ENCODE data around the gene TRIM62.

Gene TRIM62

DNA sequence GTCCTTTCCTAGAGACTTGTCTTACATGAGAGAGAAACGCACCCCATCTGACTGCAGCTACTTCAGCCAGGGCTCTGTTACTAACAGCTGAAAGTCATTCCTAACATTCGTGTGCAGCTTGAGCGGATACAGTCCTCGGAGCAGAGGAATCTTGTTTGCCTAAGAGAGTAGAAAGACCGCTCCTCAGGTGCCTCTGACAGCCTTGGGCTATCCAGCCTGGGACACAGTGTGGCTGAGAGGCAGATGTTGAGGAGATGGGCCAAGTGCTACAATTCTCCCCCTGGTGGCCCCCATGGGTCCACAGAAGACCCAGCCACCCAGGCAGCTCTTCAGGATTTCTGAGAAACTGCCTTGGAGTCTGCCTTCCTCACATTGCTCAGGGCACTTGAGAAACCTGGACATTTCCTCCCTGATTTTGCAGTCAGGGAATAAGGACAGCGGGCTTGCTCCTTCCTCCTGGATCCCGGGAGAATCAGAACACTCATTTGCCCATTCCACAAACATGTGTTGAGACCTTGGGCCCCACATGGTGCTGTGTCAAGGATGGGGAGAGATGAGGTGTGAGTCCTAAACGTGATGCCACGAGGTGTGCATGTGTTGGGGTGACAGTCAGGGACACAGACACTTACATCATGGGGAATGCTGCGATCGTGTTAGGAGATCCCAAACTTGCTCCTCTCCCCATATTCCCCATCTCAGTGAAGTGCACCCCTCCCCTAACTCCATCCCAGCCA, 13.1 kb downstream of the TRIM62 start:
- no peak for ATAC-seq
- TF ChIP-seq TOX (CRISPR knock-in tag; IDR thresholded peaks at IDR 0.05; ENCODE audit: borderline replicate concordance) = no peak
- no peak for TF ChIP-seq CSDC2 (CRISPR knock-in tag; IDR thresholded peaks at IDR 0.05)
- TF ChIP-seq ARNTL (CRISPR knock-in tag; IDR thresholded peaks at IDR 0.05; ENCODE audit: borderline replicate concordance, low read depth) = no peak
- TF ChIP-seq PPARA (CRISPR knock-in tag; IDR thresholded peaks at IDR 0.05; ENCODE audit: borderline replicate concordance) = no peak
- TF ChIP-seq, protein P1, sequence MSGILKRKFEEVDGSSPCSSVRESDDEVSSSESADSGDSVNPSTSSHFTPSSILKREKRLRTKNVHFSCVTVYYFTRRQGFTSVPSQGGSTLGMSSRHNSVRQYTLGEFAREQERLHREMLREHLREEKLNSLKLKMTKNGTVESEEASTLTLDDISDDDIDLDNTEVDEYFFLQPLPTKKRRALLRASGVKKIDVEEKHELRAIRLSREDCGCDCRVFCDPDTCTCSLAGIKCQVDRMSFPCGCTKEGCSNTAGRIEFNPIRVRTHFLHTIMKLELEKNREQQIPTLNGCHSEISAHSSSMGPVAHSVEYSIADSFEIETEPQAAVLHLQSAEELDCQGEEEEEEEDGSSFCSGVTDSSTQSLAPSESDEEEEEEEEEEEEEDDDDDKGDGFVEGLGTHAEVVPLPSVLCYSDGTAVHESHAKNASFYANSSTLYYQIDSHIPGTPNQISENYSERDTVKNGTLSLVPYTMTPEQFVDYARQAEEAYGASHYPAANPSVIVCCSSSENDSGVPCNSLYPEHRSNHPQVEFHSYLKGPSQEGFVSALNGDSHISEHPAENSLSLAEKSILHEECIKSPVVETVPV (CRISPR knock-in tag; IDR thresholded peaks at IDR 0.05) = no peak
- TF ChIP-seq, protein P2, sequence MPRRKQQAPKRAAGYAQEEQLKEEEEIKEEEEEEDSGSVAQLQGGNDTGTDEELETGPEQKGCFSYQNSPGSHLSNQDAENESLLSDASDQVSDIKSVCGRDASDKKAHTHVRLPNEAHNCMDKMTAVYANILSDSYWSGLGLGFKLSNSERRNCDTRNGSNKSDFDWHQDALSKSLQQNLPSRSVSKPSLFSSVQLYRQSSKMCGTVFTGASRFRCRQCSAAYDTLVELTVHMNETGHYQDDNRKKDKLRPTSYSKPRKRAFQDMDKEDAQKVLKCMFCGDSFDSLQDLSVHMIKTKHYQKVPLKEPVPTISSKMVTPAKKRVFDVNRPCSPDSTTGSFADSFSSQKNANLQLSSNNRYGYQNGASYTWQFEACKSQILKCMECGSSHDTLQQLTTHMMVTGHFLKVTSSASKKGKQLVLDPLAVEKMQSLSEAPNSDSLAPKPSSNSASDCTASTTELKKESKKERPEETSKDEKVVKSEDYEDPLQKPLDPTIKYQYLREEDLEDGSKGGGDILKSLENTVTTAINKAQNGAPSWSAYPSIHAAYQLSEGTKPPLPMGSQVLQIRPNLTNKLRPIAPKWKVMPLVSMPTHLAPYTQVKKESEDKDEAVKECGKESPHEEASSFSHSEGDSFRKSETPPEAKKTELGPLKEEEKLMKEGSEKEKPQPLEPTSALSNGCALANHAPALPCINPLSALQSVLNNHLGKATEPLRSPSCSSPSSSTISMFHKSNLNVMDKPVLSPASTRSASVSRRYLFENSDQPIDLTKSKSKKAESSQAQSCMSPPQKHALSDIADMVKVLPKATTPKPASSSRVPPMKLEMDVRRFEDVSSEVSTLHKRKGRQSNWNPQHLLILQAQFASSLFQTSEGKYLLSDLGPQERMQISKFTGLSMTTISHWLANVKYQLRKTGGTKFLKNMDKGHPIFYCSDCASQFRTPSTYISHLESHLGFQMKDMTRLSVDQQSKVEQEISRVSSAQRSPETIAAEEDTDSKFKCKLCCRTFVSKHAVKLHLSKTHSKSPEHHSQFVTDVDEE (CRISPR knock-in tag; IDR thresholded peaks at IDR 0.05) = no peak
- TF ChIP-seq SNAI2 (CRISPR knock-in tag; IDR thresholded peaks at IDR 0.05) = no peak
- TF ChIP-seq ZNF8 (CRISPR knock-in tag; IDR thresholded peaks at IDR 0.05) = no peak
- no peak for TF ChIP-seq OSR1 (CRISPR knock-in tag; IDR thresholded peaks at IDR 0.05)
- TF ChIP-seq ZFP3 (CRISPR knock-in tag; IDR thresholded peaks at IDR 0.05) = no peak
- TF ChIP-seq TCF4 (CRISPR knock-in tag; IDR thresholded peaks at IDR 0.05; ENCODE audit: borderline replicate concordance) = no peak
- no peak for TF ChIP-seq ESRRG (CRISPR knock-in tag; IDR thresholded peaks at IDR 0.05)
- TF ChIP-seq, protein P3, sequence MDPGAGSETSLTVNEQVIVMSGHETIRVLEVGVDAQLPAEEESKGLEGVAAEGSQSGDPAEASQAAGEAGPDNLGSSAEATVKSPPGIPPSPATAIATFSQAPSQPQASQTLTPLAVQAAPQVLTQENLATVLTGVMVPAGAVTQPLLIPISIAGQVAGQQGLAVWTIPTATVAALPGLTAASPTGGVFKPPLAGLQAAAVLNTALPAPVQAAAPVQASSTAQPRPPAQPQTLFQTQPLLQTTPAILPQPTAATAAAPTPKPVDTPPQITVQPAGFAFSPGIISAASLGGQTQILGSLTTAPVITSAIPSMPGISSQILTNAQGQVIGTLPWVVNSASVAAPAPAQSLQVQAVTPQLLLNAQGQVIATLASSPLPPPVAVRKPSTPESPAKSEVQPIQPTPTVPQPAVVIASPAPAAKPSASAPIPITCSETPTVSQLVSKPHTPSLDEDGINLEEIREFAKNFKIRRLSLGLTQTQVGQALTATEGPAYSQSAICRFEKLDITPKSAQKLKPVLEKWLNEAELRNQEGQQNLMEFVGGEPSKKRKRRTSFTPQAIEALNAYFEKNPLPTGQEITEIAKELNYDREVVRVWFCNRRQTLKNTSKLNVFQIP (CRISPR knock-in tag; IDR thresholded peaks at IDR 0.05; ENCODE audit: borderline replicate concordance, low read depth) = no peak
- no peak for TF ChIP-seq ZNF565 (CRISPR knock-in tag; conservative IDR thresholded peaks at IDR 0.05; ENCODE audit: low read depth)
- TF ChIP-seq, protein P4, sequence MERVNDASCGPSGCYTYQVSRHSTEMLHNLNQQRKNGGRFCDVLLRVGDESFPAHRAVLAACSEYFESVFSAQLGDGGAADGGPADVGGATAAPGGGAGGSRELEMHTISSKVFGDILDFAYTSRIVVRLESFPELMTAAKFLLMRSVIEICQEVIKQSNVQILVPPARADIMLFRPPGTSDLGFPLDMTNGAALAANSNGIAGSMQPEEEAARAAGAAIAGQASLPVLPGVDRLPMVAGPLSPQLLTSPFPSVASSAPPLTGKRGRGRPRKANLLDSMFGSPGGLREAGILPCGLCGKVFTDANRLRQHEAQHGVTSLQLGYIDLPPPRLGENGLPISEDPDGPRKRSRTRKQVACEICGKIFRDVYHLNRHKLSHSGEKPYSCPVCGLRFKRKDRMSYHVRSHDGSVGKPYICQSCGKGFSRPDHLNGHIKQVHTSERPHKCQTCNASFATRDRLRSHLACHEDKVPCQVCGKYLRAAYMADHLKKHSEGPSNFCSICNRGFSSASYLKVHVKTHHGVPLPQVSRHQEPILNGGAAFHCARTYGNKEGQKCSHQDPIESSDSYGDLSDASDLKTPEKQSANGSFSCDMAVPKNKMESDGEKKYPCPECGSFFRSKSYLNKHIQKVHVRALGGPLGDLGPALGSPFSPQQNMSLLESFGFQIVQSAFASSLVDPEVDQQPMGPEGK (CRISPR knock-in tag; IDR thresholded peaks at IDR 0.05; ENCODE audit: borderline replicate concordance) = no peak

DNA sequence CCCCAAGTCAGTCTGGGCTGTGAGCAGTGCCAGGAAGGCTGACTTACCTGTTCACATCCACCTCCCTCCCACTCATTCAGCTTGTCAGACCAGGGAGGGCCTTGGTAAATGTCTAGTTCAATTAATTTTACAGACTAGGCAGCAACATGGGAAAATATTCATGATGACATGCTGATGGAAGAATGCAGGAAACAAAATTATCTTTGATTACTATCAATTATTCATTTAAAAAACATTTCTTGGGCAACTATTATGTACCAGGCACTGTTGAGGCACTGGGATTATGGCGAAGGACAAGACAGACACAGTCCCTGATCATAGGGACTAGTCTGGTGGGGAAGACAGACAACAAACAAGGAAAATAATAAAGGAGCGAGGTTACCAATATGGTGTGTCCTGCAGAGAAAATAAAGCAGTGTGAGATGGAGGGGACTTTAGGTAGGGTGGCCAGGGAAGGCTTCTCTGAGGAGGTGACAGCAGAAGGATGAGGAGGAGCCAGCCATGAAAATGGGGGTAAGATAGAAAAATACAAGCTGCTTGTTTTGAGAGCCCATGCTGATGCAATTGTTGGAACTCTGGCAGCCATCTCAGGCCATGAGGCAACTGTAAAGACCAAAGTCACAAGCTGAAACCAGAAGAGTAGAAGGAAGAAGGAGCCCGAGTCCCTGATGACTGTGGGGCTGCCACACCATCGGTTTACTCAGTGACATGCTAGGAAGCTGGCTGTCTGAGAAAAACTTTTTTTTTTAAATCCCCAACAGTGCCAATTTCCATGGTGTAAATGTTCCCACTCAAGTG, 14.0 kb downstream of the TRIM62 start:
- TF ChIP-seq ISL1 (CRISPR knock-in tag; IDR thresholded peaks at IDR 0.05) = no peak
- TF ChIP-seq ESRRG (CRISPR knock-in tag; IDR thresholded peaks at IDR 0.05) = no peak
- no peak for TF ChIP-seq BACH2 (CRISPR knock-in tag; IDR thresholded peaks at IDR 0.05; ENCODE audit: borderline replicate concordance)
- no peak for TF ChIP-seq RARB (CRISPR knock-in tag; IDR thresholded peaks at IDR 0.05)
- TF ChIP-seq GLIS3 (CRISPR knock-in tag; IDR thresholded peaks at IDR 0.05) = no peak
- TF ChIP-seq TOX (CRISPR knock-in tag; IDR thresholded peaks at IDR 0.05; ENCODE audit: borderline replicate concordance) = no peak
- TF ChIP-seq ZC3H10 (CRISPR knock-in tag; IDR thresholded peaks at IDR 0.05) = no peak
- no peak for TF ChIP-seq PPARA (CRISPR knock-in tag; IDR thresholded peaks at IDR 0.05; ENCODE audit: borderline replicate concordance)
- no peak for TF ChIP-seq TCF4 (CRISPR knock-in tag; IDR thresholded peaks at IDR 0.05; ENCODE audit: borderline replicate concordance)
- TF ChIP-seq ZFP3 (CRISPR knock-in tag; IDR thresholded peaks at IDR 0.05) = no peak
- TF ChIP-seq, protein P4 (CRISPR knock-in tag; IDR thresholded peaks at IDR 0.05; ENCODE audit: borderline replicate concordance) = no peak
- TF ChIP-seq OSR1 (CRISPR knock-in tag; IDR thresholded peaks at IDR 0.05) = no peak
- no peak for TF ChIP-seq CSDC2 (CRISPR knock-in tag; IDR thresholded peaks at IDR 0.05)
- TF ChIP-seq ZFP30 (CRISPR knock-in tag; IDR thresholded peaks at IDR 0.05) = no peak
- no peak for ATAC-seq
